Vagina (tissue), 2 donors: ENCODE results near the gene OR4E2.

ENCODE experiments used
- POLR2A ChIP-seq, 2 donors: fragments of 450-650 bp; IDR thresholded peaks; one replicate each; pipeline ENCODE4 v1.6.1; 2017; ENCODE audit warnings: antibody characterized with exemption in 2 of 2, mild to moderate bottlenecking in 2 of 2, moderate library complexity in 2 of 2
- POLR2AphosphoS5 ChIP-seq, 2 donors: sonication (generic); formaldehyde crosslinking; IDR thresholded peaks; one replicate each; pipeline ENCODE4 v1.9.0; 2017; ENCODE audit warnings: antibody characterized with exemption in 2 of 2, mild to moderate bottlenecking in 2 of 2, low read depth in 1 of 2; ENCODE audit not compliant: insufficient read depth in 1 of 2
- TF ChIP-seq, protein P1 (sequence below), 3 experiments: fragments of 450-650 bp in 2 of 3; fragments of 200-600 bp in 1 of 3; sonication (generic) in 1 of 3; IDR thresholded peaks; one replicate each; pipeline ENCODE4 v1.5.1; 2017 to 2019; ENCODE audit warnings: antibody characterized with exemption in 3 of 3, mild to moderate bottlenecking in 2 of 3, moderate library complexity in 2 of 3

DNA sequence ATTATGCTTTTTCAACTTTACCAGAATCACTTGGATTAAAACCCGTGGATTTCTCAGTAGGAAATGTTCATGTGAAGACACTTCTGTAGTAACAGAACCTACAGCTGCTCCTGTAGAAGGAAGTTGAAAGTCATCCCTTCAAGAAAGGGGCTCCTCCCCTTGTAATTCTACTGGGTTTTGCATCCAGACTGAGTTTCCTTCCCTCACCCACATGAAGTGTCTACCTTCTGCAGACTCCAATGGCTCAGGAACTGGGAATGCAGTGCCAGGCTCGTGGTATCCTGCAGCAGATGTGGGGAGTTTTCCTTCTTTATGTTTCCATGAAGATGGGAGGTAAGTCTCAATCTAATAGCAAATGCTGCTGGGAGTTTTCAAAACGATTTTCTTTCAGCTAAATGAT, 11.0 kb upstream of the OR4E2 start:
- TF ChIP-seq, protein P1, sequence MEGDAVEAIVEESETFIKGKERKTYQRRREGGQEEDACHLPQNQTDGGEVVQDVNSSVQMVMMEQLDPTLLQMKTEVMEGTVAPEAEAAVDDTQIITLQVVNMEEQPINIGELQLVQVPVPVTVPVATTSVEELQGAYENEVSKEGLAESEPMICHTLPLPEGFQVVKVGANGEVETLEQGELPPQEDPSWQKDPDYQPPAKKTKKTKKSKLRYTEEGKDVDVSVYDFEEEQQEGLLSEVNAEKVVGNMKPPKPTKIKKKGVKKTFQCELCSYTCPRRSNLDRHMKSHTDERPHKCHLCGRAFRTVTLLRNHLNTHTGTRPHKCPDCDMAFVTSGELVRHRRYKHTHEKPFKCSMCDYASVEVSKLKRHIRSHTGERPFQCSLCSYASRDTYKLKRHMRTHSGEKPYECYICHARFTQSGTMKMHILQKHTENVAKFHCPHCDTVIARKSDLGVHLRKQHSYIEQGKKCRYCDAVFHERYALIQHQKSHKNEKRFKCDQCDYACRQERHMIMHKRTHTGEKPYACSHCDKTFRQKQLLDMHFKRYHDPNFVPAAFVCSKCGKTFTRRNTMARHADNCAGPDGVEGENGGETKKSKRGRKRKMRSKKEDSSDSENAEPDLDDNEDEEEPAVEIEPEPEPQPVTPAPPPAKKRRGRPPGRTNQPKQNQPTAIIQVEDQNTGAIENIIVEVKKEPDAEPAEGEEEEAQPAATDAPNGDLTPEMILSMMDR (IDR thresholded peaks at IDR 0.05): no peak
- TF ChIP-seq POLR2AphosphoS5 (IDR thresholded peaks at IDR 0.05; ENCODE audit: insufficient read depth in 1 of 2, low read depth in 1 of 2): no peak
- TF ChIP-seq POLR2A (IDR thresholded peaks at IDR 0.05): no peak
